GM21576 (cell line): ENCODE results near the gene HOXA6.

Source experiments
- ATAC-seq: cut with Tn5 transposase; IDR thresholded peaks from one replicate; pipeline ENCODE4 v1.9.1; 2021; ENCODE audit warnings: mild to moderate bottlenecking, moderate library complexity; ENCODE audit not compliant: unreplicated experiment

The HOXA6 gene

GRCh38 chr7:27100694-27101170, 46.8 kb downstream of the HOXA6 start:
- no peak for ATAC-seq

DNA sequence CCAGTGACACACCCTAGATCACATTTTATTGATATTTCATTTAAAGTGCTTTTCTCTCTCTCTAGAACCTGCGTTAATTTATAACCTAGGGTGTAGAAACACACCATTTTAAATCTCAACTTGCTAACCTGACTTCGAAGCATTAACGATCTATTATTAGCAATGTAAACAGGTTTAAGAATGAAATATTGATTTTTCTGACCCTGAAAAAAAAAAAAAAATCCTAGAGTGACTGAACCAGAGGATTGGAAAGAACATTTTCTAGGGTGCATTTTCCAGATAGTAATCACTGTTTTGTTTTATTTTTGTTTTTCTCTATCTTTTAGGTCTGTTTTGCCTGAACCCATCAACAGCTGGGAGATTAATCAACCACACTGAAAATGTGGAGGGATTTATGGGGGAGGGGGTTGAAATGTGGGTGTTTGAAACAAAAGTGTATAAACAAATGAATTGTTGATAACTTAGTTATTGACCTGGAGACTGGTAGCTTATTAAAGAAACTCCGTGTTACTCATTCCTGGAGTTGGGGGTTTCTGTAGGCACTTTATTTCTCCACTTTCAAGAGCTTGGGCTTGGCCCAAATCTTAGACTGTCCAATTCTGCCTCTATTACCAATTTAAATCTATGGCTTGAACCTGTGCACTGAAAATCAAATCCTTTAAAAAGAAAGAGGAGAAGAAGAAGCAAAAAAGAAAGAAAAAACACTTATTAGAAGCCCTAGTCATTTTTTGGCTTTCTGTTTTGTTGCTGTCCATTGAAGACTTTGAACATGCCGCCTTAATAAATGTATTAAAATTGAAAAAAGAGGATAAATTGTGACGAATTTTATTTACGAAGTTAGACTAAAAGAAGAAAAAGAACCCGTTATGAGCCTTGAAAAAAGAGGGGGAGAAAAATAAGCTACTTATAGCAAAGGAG, 47.9 kb downstream of the HOXA6 start:
- ATAC-seq = no peak

DNA sequence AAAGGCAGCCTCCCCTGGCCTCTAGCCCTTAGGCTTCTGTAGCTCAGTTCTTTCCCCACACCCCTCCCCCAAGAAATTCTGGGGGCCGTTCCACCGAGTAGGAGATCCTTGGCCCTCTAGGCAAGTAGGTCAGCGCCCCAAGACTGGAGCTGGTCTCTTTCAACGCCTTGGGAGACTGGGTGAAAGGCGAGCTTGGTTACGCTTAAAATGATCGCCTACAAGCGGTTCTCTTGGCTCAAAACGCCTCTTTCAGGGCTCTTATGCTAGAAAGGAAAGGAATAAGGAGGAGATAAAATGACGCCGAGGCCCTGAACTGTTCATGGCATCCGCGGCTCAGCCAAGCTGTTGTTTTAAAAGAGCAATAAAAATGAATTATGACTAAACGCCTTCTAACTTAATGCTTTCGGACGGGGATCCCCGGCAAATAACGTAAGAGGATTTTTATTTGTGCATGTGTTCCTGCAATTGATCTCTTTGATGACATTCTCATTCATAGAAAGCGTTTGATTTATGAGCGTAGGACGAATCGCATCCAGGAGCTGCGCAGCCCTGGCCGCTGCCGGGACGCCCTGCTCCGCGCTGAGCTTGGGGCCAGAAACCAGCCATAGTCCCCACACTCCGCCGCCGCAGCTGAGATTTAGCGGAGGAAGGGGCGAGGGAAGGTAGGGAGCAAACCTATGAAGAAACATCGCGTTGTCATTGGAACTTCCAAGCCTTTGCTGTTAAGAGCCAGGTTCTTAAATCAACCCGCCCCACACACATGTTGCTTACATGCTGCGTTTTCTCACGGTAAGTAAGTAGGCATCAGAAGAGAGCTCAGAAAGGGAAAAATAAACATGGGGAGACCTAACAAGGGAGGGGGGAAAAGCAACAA, 48.8 kb downstream of the HOXA6 start:
- ATAC-seq = no peak

- ATAC-seq = no peak
Observed at GRCh38 chr7:27097686-27098577, 49.6 kb downstream of the HOXA6 start.

- no peak for ATAC-seq
Observed at GRCh38 chr7:27096768-27097514, 50.6 kb downstream of the HOXA6 start.

DNA sequence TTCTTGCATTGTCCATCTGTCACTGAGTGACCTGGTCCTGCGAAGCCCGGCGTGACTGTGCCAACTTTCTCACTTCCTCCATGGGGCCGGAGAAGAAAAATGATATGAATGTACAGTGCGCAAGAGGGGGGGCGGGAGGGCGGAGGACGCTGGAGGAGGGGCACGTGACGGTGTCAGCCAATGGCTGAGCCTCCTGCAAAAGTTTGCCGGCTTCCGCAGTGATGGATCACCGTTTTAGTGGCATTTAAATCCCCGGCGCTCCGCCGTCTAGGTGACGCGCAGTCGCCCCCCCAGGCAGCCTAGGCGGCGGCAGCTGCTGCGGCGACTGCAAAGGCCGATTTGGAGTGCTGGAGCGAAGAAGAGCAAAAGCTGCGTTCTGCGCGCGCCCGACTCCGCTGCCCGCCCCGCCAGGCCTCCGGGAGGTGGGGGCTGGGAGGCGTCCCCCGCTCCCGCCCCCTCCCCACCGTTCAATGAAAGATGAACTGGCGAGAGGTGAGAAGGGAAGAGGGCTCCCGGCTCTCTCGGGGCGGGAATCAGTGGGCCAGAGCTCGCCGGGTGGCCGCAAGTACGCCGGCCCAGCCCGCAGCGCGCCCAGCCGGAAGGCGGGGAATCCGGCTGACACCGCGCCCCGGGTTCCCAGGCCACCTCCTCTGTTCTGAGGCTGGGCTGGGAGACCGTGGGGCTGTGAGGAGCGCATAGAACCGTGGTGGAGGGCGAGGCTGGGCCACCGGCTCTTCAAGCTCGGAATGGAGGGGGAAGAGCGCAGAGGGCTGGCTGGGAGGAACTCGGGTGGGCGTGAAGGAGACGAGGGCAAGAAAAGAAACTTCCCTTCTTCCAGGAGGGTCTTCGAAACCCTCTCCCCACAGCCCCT, 51.4 kb downstream of the HOXA6 start, which contains the start of gene HOXA1:
Gene HOXA1, minus strand, starts transcription at position 104 of the 871 bp plus-strand sequence. Its CDS starts 88 bp downstream, at position 16.
- ATAC-seq = peak; percentile 81
